ENCODE results near the gene WBP11.

DNA sequence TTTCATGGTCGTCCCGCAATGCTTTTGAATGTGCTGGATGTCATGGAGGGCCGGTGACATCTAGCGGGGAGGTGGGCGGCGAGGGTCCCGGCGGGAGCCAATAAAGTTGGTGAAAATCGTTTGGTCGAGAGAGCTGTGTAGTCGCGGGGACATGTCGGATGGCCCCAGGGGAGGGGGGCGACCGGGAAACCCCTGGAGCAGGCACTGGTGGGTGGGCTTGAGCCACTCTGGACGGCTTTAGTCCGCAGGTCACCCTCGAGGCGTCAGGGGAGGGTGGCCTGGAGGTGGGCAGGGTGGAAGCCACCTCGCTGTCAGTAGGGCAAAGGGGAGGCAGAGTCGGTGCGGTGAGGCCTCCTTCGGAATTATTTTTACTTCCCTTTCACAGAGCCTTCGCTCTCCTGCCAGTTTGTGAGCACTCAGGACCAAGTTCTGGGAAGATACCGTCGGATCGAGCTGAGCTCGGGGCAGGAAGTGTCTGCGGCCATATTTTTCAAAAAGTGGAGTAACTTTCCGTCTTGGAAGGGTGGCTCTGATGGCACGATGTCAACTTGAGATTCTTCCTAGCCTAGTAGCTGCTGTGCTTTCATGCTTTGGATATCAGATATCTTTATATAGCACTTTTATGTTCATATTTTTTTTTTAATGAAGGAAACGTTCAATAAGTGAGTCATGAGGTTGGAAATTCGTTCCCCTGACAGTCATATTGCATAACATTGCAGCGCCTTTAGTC is 28.2 kb downstream of the WBP11 start:
- TF ChIP-seq, protein P1, sequence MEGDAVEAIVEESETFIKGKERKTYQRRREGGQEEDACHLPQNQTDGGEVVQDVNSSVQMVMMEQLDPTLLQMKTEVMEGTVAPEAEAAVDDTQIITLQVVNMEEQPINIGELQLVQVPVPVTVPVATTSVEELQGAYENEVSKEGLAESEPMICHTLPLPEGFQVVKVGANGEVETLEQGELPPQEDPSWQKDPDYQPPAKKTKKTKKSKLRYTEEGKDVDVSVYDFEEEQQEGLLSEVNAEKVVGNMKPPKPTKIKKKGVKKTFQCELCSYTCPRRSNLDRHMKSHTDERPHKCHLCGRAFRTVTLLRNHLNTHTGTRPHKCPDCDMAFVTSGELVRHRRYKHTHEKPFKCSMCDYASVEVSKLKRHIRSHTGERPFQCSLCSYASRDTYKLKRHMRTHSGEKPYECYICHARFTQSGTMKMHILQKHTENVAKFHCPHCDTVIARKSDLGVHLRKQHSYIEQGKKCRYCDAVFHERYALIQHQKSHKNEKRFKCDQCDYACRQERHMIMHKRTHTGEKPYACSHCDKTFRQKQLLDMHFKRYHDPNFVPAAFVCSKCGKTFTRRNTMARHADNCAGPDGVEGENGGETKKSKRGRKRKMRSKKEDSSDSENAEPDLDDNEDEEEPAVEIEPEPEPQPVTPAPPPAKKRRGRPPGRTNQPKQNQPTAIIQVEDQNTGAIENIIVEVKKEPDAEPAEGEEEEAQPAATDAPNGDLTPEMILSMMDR (conservative IDR thresholded peaks at IDR 0.05; ENCODE audit: low read depth, low read length) = no peak
- no peak for TF ChIP-seq EZH2 (IDR thresholded peaks at IDR 0.05; ENCODE audit: low read length, unreplicated experiment)
